AG09309 (cell line): ENCODE measurements around the gene MMP25.
A peak's percentile ranks its signal among the peaks of the same experiment; 100 is the strongest.

ENCODE experiments used
- DNase-seq: peaks from one replicate; pipeline ENCODE4 v3.0.0-alpha.2; 2010; ENCODE audit warnings: low read depth
- H3K4me3 ChIP-seq: 2 replicates; pipeline ENCODE4 v1.5.1; 2011; ENCODE audit warnings: mild to moderate bottlenecking, low read depth, low read length, moderate library complexity; ENCODE audit not compliant: control insufficient read depth
- CTCF ChIP-seq: IDR thresholded peaks from 2 replicates; pipeline ENCODE4 v1.5.1; 2011; ENCODE audit warnings: mild to moderate bottlenecking, low read depth, low read length, inconsistent platforms; ENCODE audit not compliant: insufficient read depth, control insufficient read depth; ENCODE audit errors: missing control alignments

Gene MMP25

GRCh38 chr16:3017344-3017743, 29.0 kb upstream of the MMP25 start:
- no peak overlapping the region for H3K4me3 ChIP-seq
- TF ChIP-seq CTCF, result no peak
- no peak for DNase-seq

- no peak for DNase-seq
- no peak within 1 kb of the TSS for H3K4me3 ChIP-seq
- peak; percentile 19 for TF ChIP-seq CTCF
These were observed 28.4 kb upstream of the MMP25 start, which contains the start of gene CLDN6 for GRCh38 chr16:3017794-3018506. Gene CLDN6 (minus strand): TSS chr16:3018183. CDS start chr16:3016021, 2,162 bp downstream.

GRCh38 chr16:3019594-3020246, 26.6 kb upstream of the MMP25 start:
- peak overlapping the region; percentile 82 for H3K4me3 ChIP-seq
- DNase-seq, result no peak
- no peak for TF ChIP-seq CTCF

GRCh38 chr16:3020247-3020603, 26.1 kb upstream of the MMP25 start, which contains the start of gene TNFRSF12A:
Gene TNFRSF12A (plus strand): TSS chr16:3020368. CDS start chr16:3020398, 30 bp downstream.
- TF ChIP-seq CTCF, result no peak
- no peak for DNase-seq
- peak within 1 kb of the TSS; percentile 82 for H3K4me3 ChIP-seq

GRCh38 chr16:3020604-3021448, 25.5 kb upstream of the MMP25 start:
- peak; percentile 68 for DNase-seq
- no peak for TF ChIP-seq CTCF

GRCh38 chr16:3021449-3022207, 24.7 kb upstream of the MMP25 start:
- TF ChIP-seq CTCF, result peak; percentile 44
- peak overlapping the region; percentile 82 for H3K4me3 ChIP-seq
- peak; percentile 82 for DNase-seq

More at GRCh38 chr16:3020604-3021448, 25.5 kb upstream of the MMP25 start:
- peak overlapping the region; percentile 82 for H3K4me3 ChIP-seq
